GM23248 (cell line): Measurements from ENCODE around the gene SLC4A5. TPM values are rescaled to one million over a fixed set of nuclear protein-coding genes. Genes with fewer than 3 reads are reported as not detected.

Experiments used
- DNase-seq: peaks from one replicate; pipeline ENCODE4 v3.0.0-alpha.2; 2015
- H2AFZ ChIP-seq: fragments of 200-600 bp; sonication (generic); 2 replicates; pipeline ENCODE4 v1.6.1; 2016; ENCODE audit warnings: antibody characterized with exemption
- H3F3A ChIP-seq: fragments of 200-600 bp; sonication (generic); 2 replicates; pipeline ENCODE4 v1.6.1; 2016; ENCODE audit warnings: mild to moderate bottlenecking, antibody characterized with exemption, mixed run types; ENCODE audit not compliant: insufficient read depth
- H3K27ac ChIP-seq: fragments of 200-600 bp; sonication (generic); 2 replicates; pipeline ENCODE4 v1.5.1; 2016; ENCODE audit warnings: mild to moderate bottlenecking
- H3K27me3 ChIP-seq: fragments of 200-600 bp; sonication (generic); replicated peaks from 2 replicates; pipeline ENCODE4 v1.6.1; 2016; ENCODE audit warnings: mild to moderate bottlenecking; ENCODE audit not compliant: insufficient read depth
- H3K36me3 ChIP-seq: fragments of 200-600 bp; sonication (generic); 2 replicates; pipeline ENCODE4 v1.6.1; 2016; ENCODE audit warnings: low read depth, mild to moderate bottlenecking
- H3K4me1 ChIP-seq: fragments of 200-600 bp; sonication (generic); 2 replicates; pipeline ENCODE4 v1.6.1; 2016; ENCODE audit warnings: mild to moderate bottlenecking; ENCODE audit not compliant: insufficient read depth
- H3K4me2 ChIP-seq: fragments of 200-600 bp; sonication (generic); one replicate; pipeline ENCODE4 v1.6.1; 2016; ENCODE audit warnings: mild to moderate bottlenecking; ENCODE audit not compliant: unreplicated experiment
- H3K4me3 ChIP-seq: fragments of 200-600 bp; sonication (generic); 2 replicates; pipeline ENCODE4 v1.5.1; 2016; ENCODE audit warnings: mild to moderate bottlenecking
- H3K79me2 ChIP-seq: fragments of 200-600 bp; sonication (generic); 2 replicates; pipeline ENCODE4 v1.6.1; 2016; ENCODE audit warnings: mild to moderate bottlenecking; ENCODE audit not compliant: insufficient read depth
- H3K9ac ChIP-seq: fragments of 200-600 bp; sonication (generic); 2 replicates; pipeline ENCODE4 v1.6.1; 2016; ENCODE audit warnings: mild to moderate bottlenecking
- H3K9me2 ChIP-seq: fragments of 200-600 bp; sonication (generic); 2 replicates; pipeline ENCODE4 v1.6.1; 2016; ENCODE audit warnings: mixed run types, mild to moderate bottlenecking, moderate library complexity; ENCODE audit not compliant: insufficient read depth
- H3K9me3 ChIP-seq: fragments of 200-600 bp; sonication (generic); one replicate; pipeline ENCODE4 v1.6.1; 2017; ENCODE audit warnings: low read depth
- H4K20me1 ChIP-seq: fragments of 200-600 bp; sonication (generic); 2 replicates; pipeline ENCODE4 v1.6.0; 2016; ENCODE audit not compliant: insufficient read depth
- EZH2 ChIP-seq: fragments of 200-600 bp; sonication (generic); IDR thresholded peaks from 2 replicates; pipeline ENCODE4 v1.6.1; 2018; ENCODE audit warnings: antibody characterized with exemption, mild to moderate bottlenecking; ENCODE audit not compliant: insufficient read depth, poor library complexity, severe bottlenecking
- EZH2phosphoT487 ChIP-seq: fragments of 200-600 bp; sonication (generic); IDR thresholded peaks from 2 replicates; pipeline ENCODE4 v1.6.1; 2018; ENCODE audit warnings: antibody characterized with exemption, moderate library complexity, mild to moderate bottlenecking, low read depth; ENCODE audit not compliant: insufficient read depth
- WGBS, 2 experiments: methylation state at CpG; one replicate each; pipeline ENCODE4 v1.1.6; 2015 to 2017; ENCODE audit warnings: low lambda C conversion rate in 2 of 2, low coverage in 1 of 2; ENCODE audit errors: missing lambda C conversion rate in 2 of 2; 5-methylcytosine and 5-hydroxymethylcytosine counted together
- in situ Hi-C: fragments of 300-500 bp; cut with MboI; formaldehyde crosslinking; loops from 2 replicates; pipeline ENCODE4 v1.15.0; 2020
- polyA plus RNA-seq: library from polyadenylated mRNA; unstranded; fragments of >200 nt; fragmentation: Nextera tagmentation; extraction: Ambion mirVana; gene quantifications from 2 replicates; pipeline ENCODE4 v1.2.1, GENCODE V29; 2016
- total RNA-seq: library from RNA; depleted of rRNA; stranded (reverse); fragments of >200 nt; shearing (Covaris generic); gene quantifications from 2 replicates; pipeline ENCODE4 v1.2.3, GENCODE V29; 2014

Gene SLC4A5
- total and polyA plus RNA-seq, 2 experiments from 2014 or later: 0.32 to 0.35 TPM

- no peaks in the 10 kb centered on the region for H3F3A ChIP-seq
- no peak overlapping the region for H3K9ac ChIP-seq
- H3K27ac ChIP-seq: no peak overlapping the region
- H3K36me3 ChIP-seq: no peaks in the 10 kb centered on the region
- no peak overlapping the region for H3K4me3 ChIP-seq
- H3K9me2 ChIP-seq: no peaks in the 10 kb centered on the region
- no peak overlapping the region for H2AFZ ChIP-seq
- in situ Hi-C loops: no loop called here
- WGBS, 2 experiments: 0 to 18% methylated on average over 1 of the region's 1 CpG
- H3K9me3 ChIP-seq: no peaks in the 10 kb centered on the region
- TF ChIP-seq EZH2: no peak
- no peak for TF ChIP-seq EZH2phosphoT487
- H3K79me2 ChIP-seq: no peaks in the 10 kb centered on the region
- H3K27me3 ChIP-seq: no peaks in the 10 kb centered on the region
- H3K4me1 ChIP-seq: no peaks in the 10 kb centered on the region
- no peaks in the 10 kb centered on the region for H4K20me1 ChIP-seq
- no peak for DNase-seq
- no peak overlapping the region for H3K4me2 ChIP-seq
Observed at GRCh38 chr2:74264281-74264680, 78.9 kb downstream of the SLC4A5 start.

DNA sequence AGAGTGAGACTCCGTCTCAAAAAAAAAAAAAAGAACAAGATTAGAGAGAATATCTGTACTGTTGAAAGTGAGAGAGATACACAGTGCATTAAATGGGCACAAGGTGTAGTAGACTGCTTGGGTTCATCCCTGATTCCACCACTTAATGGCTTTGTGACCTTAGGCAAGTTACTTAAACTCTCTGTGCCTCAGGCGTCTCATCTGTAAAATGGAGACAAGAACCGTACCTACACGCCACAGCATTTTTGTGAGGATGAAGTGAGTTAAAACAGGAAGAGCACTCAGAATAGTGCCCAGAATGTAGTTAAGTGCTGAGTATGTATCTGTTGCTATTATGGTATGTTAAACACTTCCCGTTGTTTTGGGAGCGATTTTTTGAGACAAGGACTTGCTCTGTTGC lies 80.5 kb downstream of the SLC4A5 start:
- Histone ChIP-seq H3K4me2 (no peak overlapping the region), H3F3A (no peaks in the 10 kb centered on the region), H3K27me3 (no peaks in the 10 kb centered on the region), H3K9me3 (no peaks in the 10 kb centered on the region), H3K27ac (no peak overlapping the region), H2AFZ (no peak overlapping the region), H3K9ac (no peak overlapping the region), H4K20me1 (no peaks in the 10 kb centered on the region), H3K36me3 (no peaks in the 10 kb centered on the region), H3K4me3 (no peak overlapping the region), H3K4me1 (no peaks in the 10 kb centered on the region), H3K79me2 (no peaks in the 10 kb centered on the region), H3K9me2 (no peaks in the 10 kb centered on the region)
- in situ Hi-C loops: no loop called here
- WGBS, 2 experiments: 81 to 87% methylated on average over 6 of the region's 6 CpGs
- no peak for TF ChIP-seq EZH2
- no peak for DNase-seq

DNA sequence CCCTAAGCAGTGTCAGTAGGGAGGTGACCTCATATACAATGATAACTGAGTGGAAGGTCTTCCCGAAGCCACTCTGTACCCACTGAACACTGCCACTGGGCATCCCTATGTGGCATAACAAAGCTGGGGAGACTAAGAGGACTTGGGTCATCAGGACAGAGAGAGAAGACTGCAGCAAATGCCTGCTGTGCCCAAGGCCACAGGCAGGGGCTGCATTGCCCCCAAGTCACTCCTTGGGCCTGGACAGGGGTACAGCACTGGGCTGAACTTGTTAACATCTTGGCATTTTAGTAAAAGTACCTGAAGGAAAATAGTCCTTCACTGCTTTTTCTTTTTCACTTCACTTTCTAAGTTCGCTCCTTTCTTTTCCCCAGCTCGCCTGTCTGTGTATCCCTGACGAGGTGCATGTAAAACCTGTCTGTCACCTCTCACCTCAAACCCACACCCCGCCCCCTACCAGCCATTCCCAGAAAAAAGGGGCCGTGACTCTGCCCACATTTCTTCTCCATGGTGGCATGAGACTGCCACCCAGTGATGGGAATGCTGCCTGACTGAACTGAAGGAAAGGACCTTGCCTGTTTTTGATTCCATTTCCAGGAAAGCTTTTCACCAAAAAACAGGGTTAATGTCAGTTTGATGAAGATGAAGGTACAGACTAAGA lies 81.9 kb downstream of the SLC4A5 start:
- 53 to 58% methylated on average over 6 of the region's 6 CpGs for WGBS, 2 experiments
- peak; percentile 43 for DNase-seq
- H4K20me1 ChIP-seq: no peaks in the 10 kb centered on the region
- H3K4me3 ChIP-seq: no peak overlapping the region
- in situ Hi-C loops: no loop called here
- H3K9ac ChIP-seq: no peak overlapping the region
- H3K4me2 ChIP-seq: no peak overlapping the region
- no peak for TF ChIP-seq EZH2
- TF ChIP-seq EZH2phosphoT487: no peak
- H3K27me3 ChIP-seq: no peaks in the 10 kb centered on the region
- no peaks in the 10 kb centered on the region for H3K4me1 ChIP-seq
- no peaks in the 10 kb centered on the region for H3K36me3 ChIP-seq
- no peaks in the 10 kb centered on the region for H3F3A ChIP-seq
- no peak overlapping the region for H2AFZ ChIP-seq
- H3K9me2 ChIP-seq: no peaks in the 10 kb centered on the region
- no peaks in the 10 kb centered on the region for H3K9me3 ChIP-seq
- H3K79me2 ChIP-seq: no peaks in the 10 kb centered on the region
- no peak overlapping the region for H3K27ac ChIP-seq

DNA sequence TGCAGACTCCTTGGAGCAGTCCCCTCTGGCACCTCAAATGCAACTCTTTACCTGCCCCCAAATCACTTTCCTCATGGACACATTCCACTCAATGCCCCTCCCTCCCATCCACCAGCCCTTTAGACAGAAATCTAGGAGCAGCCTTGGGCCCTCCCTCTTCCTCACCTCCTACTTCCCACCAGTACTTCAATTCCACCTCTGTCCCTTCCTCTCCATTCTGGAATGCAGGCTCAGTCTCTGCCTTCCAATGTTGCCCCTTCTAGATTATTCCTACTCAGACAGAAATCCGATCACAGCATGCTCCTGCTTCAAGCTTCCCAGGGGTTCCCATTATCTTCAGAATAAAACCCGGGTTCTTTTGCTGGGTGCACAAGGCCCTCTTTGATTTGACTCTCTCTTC lies 82.7 kb downstream of the SLC4A5 start:
- Histone ChIP-seq H2AFZ (no peak overlapping the region), H3K4me1 (no peaks in the 10 kb centered on the region), H3K79me2 (no peaks in the 10 kb centered on the region), H3K9me3 (no peaks in the 10 kb centered on the region), H3K27ac (no peak overlapping the region), H3K4me3 (no peak overlapping the region), H3K36me3 (no peaks in the 10 kb centered on the region), H3K9me2 (no peaks in the 10 kb centered on the region), H3K4me2 (no peak overlapping the region), H3K27me3 (no peaks in the 10 kb centered on the region), H3K9ac (no peak overlapping the region), H3F3A (no peaks in the 10 kb centered on the region), H4K20me1 (no peaks in the 10 kb centered on the region)
- in situ Hi-C loops: no loop called here
- no peak for DNase-seq
- no peak for TF ChIP-seq EZH2
- TF ChIP-seq EZH2phosphoT487: no peak
- WGBS, 2 experiments: 69 to 71% methylated on average over 2 of the region's 2 CpGs

DNA sequence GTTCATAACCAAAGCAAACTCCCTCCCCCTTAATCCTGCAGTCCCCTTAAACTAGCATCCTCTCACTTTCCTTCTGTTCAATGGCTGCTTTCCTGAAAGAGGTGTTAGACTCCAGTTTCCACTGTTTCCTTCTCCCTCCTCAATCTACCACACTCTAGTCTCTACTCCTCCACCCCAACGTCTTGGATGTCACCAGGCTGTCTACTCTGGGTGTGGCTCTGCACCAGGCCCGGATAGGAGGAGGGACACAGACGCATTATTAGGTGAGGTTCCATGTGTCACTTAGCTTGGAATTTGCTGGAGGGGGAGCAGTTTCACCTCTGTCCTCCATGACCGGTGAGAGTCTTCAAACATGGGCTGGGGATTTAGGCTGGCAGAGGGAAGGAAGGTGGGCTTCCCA lies 83.5 kb downstream of the SLC4A5 start:
- Histone ChIP-seq H3K36me3 (no peaks in the 10 kb centered on the region), H3K27me3 (no peaks in the 10 kb centered on the region), H4K20me1 (no peaks in the 10 kb centered on the region), H3K4me1 (no peaks in the 10 kb centered on the region), H3K27ac (no peak overlapping the region), H3K79me2 (no peaks in the 10 kb centered on the region), H3K9ac (no peak overlapping the region), H3F3A (no peaks in the 10 kb centered on the region), H2AFZ (no peak overlapping the region), H3K9me3 (no peaks in the 10 kb centered on the region), H3K4me3 (no peak overlapping the region), H3K4me2 (no peak overlapping the region), H3K9me2 (no peaks in the 10 kb centered on the region)
- WGBS, 2 experiments: 68 to 71% methylated on average over 4 of the region's 4 CpGs
- no peak for TF ChIP-seq EZH2phosphoT487
- no peak for TF ChIP-seq EZH2
- no peak for DNase-seq
- in situ Hi-C loops: no loop called here
